Measurements from ENCODE around the gene SERF2.
A peak's percentile ranks its signal among the peaks of the same experiment; 100 is the strongest.
"Not testable (repeated sequence)": the region's sequence is repeated elsewhere in the genome, so short reads cannot be mapped to it uniquely, and the experiment has no call there.

The SERF2 gene

DNA sequence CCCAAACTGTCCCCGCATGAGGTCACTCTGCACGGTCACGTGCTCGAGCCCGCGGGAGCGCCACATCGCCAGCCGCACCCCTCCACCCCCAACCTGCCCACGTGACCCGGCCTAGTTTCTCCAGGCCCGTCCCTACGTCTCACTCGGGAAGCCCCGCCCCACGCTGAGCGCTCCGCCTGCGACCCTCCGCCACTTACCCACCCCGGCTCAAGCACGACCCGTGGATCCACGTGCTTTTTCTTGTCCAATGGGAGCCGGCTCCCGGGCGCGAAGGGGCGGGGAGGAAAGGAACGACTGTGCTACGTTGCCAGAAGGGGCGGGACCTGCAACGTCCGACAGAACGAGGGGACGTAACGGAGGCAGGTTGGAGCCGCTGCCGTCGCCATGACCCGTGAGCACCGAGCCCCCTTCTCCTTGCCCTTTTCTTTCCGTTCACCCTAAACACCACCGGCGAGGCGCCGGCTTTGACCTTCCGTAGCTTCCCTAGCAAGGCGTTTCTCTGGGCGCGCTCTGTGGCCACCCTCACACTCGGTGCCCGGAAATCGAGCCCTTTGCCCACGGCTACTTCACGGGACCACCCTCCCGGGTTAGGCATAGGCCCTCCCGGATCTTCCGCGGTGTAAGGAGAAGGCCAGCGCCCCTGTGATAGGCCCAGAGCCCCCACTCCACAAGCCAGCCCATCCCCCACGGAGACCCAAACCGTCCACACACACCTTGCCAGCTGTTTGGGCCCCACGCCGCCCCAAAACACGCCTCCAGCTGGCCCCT lies at the start of gene SERF2:
TSS of gene SERF2 (plus strand) at position 328 of the 768 bp plus-strand sequence. CDS start at position 385, 57 bp downstream.
- peak; percentile 99 to 100 for DNase-seq (ENCODE audit: low read depth in 2 of 2, low spot score in 1 of 2)

DNA sequence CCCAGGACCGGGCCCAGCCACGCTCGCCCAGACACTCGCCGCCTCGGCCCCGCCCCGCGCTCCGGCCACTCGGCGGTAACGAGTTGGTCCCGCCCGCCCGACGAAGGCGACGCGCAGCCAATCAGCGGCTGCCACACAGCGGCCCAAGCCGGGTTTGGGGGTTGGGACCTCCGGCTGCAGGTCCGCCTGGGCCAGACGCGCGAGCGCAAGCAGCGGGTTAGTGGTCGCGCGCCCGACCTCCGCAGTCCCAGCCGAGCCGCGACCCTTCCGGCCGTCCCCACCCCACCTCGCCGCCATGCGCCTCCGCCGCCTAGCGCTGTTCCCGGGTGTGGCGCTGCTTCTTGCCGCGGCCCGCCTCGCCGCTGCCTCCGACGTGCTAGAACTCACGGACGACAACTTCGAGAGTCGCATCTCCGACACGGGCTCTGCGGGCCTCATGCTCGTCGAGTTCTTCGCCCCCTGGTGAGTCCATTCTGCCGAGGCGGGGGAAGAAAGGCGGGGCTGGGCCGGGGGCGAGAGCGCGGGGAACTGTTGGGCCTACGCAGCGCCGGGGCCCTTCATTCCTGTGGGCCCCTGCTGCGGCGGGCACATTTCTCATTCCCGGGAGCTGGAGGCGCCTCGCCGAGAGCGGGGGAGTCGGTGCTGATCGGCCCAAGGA lies 45.7 kb upstream of the SERF2 start, which contains the start of gene PDIA3:
TSS of gene PDIA3 (plus strand) at position 194 of the 658 bp plus-strand sequence. CDS start at position 296, 102 bp downstream.
- DNase-seq (ENCODE audit: low read depth in 2 of 2, low spot score in 1 of 2): peak; percentile 51 to 80

DNA sequence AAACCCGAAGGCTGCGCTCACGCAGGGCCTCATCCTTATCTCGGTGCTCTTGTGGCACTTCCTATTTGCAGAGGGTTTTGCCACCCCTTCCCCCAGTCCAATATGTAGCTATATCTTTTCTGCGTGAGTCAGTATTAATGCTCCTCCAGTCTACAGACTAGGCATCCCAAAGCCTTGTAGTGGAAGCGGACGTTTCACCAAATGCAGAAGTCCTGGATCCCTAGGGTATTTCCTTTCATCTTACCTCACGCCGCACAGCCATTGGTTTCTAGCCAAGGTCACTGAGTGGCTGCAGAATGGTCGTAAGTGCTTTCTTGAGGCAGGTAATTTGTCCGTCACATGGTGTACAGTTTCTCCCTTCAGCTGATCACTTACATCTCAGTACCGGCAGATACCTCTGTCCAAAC lies 45.2 kb upstream of the SERF2 start:
- not testable (repeated sequence) for DNase-seq (ENCODE audit: low read depth in 2 of 2, low spot score in 1 of 2)

DNA sequence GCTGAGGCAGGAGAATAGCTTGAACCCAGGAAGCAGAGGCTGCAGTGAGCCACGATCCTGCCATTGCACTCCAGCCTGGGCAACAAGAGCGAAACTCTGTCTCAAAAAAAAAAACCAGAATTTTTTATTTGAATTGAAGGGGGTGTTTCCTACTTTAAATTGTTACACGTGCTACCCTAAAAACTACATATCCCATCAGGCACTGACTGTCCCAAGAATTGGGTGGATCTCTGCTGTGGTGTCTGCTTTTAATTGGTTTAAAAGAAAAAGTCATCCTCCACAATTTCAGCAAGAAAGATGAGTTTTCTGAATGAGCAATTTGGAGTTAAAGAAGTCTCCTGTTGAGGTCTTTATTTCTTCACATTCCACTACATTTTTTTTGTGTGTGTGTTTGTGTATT lies 43.7 kb upstream of the SERF2 start:
- no peak for DNase-seq (ENCODE audit: low read depth in 2 of 2, low spot score in 1 of 2)

DNA sequence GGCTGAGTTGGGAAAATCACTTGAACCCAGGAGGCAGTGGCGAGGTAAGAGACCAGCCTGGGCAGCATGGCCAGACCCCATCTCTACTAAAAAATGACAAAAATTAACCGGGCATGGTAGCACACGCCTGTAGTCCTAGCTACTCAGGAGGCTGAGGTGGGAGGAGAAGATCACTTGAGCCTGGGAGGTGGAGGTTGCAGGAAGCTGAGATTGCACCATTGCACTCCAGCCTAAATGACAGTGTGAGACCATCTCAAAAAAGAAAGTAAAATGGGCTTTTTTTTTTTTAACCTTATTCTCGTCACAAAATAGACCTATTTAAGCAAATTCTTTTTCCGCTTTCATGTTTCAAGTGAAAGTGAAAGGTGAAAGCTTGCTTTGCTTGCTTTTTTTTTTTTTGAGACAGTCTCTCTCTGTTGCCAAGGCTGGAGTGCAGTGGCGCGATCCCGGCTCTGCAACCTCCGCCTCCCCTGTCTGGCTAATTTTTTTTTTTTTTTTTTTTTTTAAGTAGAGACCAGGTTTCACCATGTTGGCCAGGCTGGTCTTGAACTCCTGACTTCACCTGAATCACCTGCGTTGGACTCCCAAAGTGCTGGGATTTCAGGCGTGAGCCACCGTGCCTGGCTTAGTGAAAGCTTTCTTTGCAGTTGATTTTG lies 42.3 kb upstream of the SERF2 start:
- DNase-seq (ENCODE audit: low read depth in 2 of 2, low spot score in 1 of 2): peak in 1 of 2 donors; percentile 18

DNA sequence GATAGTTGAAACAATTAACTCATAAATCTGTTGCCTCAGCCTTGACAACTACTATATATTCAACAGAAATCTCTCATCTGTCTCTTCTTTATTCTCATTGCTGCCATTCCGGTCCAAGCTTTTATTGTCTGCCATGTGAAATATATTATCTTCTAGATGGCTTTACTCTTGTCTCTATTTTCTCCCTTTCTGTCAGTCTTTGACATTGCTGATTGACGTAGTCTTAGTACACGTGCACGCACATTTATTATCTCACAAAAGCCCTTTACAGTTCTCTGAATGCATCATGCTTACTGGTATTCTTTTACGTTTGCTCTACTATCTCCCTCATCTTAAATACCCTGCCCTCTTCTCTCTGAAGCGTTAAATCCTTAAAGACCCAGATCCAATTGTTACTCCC lies 40.2 kb upstream of the SERF2 start:
- DNase-seq (ENCODE audit: low read depth in 2 of 2, low spot score in 1 of 2): no peak

DNA sequence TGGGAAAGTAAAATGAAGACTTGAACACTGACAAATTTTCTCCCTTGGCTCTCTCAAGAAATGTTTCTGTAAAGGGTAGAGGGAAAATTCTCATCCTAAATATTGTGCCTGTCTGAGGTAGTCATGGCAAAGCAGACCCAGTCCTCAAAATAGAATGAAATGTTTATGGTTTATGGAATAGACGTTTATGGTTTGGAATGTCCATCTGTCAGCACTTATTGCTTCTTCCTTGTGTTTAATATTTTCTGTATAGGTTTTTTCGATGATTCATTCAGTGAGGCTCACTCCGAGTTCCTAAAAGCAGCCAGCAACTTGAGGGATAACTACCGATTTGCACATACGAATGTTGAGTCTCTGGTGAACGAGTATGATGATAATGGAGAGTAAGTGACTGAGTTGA lies 29.3 kb upstream of the SERF2 start:
- DNase-seq (ENCODE audit: low read depth in 2 of 2, low spot score in 1 of 2): no peak

DNA sequence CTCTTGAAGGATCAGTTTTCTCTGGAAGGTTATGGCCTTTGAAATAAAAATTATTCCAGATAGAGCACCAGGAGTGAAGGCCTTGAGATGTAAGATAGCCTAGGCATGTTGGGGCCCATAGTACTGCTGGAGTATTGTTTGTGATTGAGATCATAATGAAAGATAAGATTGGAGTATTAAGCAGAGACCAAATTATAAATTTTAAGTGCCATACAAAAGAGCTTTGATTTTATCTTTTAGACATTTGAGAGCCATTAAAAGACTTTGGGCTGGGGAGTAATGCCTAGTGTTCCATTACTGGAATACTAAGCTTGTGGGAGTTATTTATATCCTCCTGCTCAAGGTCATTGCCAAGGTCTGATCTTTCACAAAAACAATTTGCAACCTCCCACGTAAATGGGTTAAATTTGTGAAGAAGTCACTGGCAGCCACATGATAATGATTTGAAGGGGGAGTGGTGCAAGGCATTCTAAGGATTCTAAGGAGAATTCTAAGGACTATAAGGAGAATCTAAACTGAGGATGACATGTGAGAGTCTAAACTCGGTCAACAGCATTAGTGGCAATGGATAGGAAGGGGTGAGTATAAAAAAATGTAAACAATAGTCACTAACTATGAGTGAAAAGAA lies 28.2 kb upstream of the SERF2 start:
- no peak for DNase-seq (ENCODE audit: low read depth in 2 of 2, low spot score in 1 of 2)

DNA sequence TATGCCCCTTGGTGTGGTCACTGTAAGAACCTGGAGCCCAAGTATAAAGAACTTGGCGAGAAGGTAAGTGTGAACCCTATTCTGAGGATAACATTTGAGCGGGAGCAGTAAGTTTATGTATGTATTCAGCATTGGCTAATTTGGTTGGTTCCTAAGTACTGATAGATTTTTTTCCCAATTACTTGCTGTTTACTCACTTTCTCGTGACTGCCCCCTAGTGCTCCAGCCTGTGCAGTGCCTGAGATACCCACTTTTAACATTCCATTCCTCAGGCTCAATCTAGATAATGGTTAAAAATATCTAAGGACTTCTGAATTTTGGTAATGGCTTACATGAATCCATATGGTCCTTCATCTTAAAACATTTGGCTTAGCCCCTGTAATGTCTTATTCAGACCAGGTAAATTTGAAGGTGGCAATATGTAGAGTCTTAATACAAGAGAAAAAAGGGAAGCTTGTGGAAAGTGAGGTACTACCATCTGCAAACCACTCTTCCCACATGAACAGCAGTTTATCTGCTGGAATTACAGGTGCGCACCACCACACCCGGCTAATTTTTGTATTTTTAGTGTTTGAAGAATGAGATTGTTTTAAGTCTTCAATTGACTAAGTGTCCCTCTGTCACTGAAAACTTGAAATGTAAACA lies 22.4 kb upstream of the SERF2 start:
- DNase-seq (ENCODE audit: low read depth in 2 of 2, low spot score in 1 of 2): no peak

DNA sequence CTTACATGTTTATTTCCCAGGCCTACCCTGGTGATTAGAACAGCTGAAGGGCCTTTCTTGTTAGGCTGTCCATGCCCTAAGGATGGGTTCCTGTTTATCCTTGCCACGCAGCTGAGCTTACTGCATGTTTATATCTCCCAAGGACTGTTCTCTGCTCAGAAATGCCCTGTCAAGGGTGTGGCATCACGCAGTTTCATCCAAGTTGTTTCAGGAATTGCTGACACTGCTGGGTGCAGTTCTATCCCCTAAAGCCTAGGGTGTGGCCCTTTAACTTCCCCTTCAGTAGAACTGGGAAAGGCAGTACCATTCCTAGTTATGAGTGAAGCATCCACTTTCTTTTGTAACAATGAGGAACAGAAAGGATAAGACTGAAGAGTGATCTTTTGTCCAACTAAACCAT lies 20.3 kb upstream of the SERF2 start:
- DNase-seq (ENCODE audit: low read depth in 2 of 2, low spot score in 1 of 2): no peak

DNA sequence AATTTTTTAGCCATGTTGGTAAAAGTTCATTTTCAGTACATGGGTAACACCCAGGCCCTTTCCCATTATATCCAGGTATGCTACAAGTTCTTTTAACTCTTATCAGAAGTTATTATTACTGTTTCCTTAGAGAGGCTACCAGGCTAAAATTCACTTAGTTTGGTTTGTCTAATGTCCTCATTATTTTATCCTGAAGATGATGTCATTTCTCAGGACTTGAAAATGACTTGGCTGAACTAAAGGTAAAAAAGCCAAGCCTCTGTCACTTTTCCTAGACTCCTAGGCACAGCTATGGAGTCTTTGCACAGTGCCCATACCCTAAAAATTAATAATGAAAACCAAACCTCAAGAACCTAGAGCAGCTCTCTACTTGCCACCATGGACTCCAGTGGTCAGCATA lies 19.5 kb upstream of the SERF2 start:
- DNase-seq (ENCODE audit: low read depth in 2 of 2, low spot score in 1 of 2): no peak

DNA sequence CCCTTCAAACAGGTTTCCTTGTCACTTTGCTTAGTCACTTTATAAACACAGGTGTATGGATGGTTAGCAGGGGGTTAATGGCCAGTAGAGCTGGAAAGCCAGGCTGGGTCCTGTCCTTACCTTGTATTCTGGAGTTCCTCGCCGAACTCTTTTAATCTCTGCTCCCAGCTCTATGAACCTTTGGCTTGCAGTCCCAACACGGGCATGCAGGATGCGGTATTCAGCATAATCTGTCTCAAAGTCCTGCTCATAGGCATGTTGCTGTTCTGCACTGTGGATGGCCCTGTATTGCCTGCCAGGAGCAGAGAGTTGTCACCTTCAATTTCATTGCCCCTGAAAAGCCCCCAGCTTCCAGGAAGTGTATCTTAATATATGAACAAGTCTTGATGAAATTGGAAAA lies 18.1 kb upstream of the SERF2 start:
- DNase-seq (ENCODE audit: low read depth in 2 of 2, low spot score in 1 of 2): no peak

DNA sequence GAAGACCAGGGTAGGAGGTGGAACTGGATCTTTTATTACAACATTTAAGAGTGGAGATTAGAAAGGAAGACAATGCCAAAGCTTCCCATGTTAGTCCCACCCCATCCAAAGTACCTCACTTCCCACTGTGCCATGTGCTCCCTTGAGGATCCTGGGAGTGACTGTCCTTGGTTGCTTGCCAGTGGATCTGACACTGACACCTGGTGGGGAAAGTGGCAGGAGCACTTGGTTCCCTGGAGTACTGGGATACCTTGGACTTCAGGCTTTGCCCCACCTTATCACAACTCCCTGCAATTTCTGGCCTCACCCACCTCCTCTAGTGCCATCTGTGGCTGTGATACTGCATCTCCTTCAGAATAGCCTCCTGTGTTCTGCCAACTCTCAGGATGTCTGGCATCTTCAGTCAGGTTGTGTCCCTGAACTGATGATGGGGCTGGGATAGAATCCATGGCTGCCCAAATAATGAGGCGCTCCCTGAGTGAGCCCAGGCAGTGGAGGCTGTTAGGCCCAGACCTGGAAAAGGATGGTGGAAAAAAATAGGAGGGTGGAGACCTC lies 16.6 kb upstream of the SERF2 start:
- no peak for DNase-seq (ENCODE audit: low read depth in 2 of 2, low spot score in 1 of 2)

DNA sequence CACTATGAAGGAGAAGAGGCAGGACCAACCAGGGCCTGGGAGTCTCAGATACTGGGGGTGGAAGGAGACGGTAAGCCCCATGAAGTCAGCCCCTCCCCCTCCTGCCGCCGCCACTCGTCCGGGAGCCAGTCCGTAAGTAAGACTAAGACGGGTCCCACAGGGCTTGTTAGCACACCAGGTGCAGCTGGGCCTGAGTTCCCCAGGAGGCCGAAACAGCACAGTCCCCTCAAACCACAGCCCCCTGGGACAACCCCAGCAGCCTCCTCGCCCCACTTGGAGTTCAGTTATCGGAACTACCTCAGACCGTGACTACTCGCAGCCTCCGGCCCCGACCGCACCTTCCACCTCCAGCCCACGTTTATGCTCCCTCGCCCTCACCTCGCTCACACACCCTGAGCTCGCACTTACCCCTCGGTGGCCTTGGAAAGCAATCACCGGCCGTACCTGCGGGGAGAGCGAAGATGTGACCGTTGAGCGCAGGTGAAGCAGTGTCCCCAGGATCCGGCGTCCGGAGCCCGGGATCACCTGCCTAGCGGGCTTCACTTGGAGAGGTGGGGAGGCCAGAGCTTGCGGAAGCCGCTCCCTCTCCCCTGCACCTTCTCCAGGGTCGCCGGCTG lies 15.9 kb upstream of the SERF2 start:
- no peak for DNase-seq (ENCODE audit: low read depth in 2 of 2, low spot score in 1 of 2)

DNA sequence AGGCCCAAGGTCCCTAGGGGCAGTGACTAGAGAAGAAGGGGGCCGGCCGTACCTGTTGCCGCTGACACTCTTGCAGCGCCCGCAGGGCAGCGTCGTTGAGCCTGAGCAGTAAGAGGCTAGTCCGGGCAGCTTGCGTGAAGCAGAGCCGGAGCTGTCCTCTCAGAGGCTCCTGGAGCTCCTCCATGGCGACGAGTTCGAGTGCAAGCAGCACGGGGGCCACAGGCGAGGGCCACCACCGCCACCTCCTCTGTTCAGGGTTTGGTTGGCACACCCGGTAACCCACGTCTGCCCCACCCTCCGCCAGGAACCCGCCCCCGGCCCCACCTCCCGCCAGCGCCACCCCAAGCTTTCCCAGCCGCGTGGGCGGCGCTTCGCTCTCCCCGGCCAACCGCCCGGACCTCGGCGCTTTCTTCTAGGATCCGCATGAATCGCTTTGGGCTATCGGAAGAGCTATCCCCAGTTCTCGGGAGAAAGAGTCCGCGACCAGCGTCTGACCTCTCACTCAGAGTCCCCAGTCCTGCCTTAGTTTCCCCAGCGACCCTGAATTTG lies 15.3 kb upstream of the SERF2 start, which contains the start of gene ELL3:
TSS of gene ELL3 (minus strand) at position 249 of the 549 bp plus-strand sequence. CDS start at position 184, 65 bp downstream.
- peak; percentile 48 to 65 for DNase-seq (ENCODE audit: low read depth in 2 of 2, low spot score in 1 of 2)

DNA sequence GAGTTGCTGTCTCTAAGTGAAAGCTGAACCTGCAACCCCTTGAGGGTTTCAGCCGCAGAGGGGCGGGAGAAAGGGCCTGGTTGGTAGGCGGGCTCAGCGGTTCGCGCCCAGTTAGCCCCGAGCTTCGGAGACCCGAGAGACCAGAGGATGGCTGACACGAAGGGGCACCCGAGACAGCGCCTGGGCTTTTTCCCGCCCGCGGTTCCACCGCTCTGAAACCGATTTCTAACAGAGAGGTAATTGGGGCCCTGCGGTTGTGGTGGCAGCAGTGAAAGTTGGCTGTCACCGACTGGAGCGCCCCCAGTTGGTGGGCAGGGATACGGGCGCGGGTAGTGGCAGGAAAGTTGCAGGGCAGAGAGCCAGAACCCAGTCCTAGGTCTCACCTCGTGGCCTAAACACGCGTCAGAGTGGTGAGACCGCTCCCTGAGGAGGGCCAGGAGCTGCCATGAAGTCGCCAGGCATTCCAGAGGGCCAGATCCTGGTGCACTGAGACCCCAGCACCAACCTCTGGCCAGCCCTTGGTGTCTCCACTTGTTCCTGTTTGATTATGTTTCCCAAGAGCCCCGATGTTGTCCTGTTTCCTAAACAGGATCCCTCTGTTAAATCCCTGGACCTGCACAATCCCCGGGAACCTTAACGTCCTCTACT lies 14.7 kb upstream of the SERF2 start:
- peak; percentile 68 to 69 for DNase-seq (ENCODE audit: low read depth in 2 of 2, low spot score in 1 of 2)

DNA sequence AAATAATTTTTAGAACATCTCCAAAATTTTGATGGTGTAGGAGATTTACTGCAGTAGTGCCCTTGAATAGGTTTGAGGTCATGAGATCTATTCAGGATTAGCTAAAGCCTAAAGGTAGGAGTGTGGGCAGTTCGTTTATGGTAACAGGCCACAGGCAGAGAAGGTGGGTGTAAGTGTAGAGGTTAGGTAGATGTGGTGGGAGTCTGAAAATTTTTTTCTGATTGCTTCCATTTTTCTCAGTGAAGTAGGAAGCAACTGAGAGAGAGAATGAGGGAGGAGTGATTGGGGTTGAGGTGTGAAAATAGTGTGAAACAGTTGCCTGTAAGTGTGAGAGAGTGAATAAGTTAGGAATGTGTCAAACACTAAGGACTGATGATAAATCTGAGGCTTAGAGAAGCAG lies 13.1 kb upstream of the SERF2 start:
- DNase-seq (ENCODE audit: low read depth in 2 of 2, low spot score in 1 of 2): no peak

DNA sequence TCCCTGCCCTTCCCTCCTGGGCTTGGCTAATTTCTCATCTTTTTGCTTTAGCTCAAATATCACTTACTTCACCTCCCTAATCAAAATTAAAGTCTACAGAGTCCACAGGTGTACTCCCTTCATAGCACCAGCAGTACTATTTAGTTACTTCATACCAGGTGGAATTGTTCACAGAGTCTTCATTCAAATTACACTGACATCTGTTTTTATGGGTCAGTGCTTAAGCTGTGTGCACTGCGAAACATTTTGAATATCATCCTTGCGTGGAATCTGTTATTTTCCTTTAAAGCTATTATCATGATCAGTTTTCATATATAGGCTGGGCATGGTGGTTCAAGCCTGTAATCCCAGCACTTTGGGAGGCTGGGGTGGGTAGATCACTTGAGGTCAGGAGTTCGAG lies 2.7 kb upstream of the SERF2 start:
- DNase-seq (ENCODE audit: low read depth in 2 of 2, low spot score in 1 of 2): no peak

DNA sequence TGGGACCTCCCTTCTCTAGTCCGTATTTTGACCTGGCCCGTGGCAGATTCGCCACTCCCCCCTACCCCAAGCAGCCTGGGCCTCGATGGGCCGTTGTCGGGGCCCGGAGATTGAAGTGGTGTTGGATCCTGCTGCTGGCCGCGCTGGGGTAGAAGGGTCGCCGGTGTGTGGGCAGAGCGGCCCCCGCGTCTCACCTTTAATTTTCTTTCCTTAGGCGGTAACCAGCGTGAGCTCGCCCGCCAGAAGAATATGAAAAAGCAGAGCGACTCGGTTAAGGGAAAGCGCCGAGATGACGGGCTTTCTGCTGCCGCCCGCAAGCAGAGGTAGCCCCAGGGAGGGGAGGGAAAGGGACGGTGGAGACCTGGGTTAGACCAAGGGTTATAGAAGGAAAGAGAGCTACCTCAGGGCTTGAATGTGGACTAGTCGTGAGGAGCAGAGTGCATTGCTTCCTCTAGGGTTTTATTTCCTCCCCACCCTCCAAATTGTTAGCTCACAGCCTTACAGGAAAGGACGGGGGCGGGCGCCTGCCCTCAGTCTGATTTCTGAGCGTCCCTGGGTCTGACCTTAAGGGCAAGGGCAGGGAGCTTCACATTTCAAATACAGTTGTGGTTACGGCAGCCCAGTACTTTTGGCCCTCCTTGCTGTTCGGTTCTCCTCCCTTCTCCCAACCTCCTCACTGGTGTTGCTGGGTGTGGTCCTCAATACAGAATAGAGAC lies 799 bp downstream of the SERF2 start:
- DNase-seq (ENCODE audit: low read depth in 2 of 2, low spot score in 1 of 2): no peak

Data from stimulated activated CD8-positive, alpha-beta memory T cell treated with anti-CD3 and anti-CD28 coated beads, Interleukin-4, amount 100 ng/mL, for 4 hours (primary cell).